ENCODE measurements around the gene DIPK1C. TPM values are rescaled to one million over a fixed set of nuclear protein-coding genes. Genes with fewer than 3 reads are reported as not detected.

The DIPK1C gene
- total RNA-seq, 1 experiment from 2014 or later, result 0.26 TPM

DNA sequence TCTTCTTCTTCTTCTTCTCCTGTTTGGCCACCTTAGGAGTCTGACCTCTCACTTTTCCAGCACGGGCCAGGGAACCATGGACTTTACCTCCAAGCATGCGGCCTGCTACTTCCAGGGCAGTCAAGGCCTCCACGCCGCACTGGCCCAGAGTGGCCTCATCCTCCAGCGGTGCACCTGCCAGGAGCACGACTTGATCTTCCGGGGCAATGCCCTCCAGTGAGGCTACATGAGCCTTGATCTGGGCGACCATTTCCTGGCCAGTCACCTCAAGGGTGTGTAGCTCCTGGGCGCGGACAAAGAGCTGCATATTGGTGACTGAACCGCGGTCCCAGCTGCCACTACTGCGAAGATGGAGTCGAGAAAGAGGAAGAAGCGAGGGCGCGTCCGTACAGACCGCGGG is 67.1 kb downstream of the DIPK1C start:
- BruUV-seq (replicated peaks), result no TSS peak
- Histone ChIP-seq H3K27ac (ENCODE audit: low read length) (no peak overlapping the region), H3K4me1 (ENCODE audit: control insufficient read depth, insufficient read depth, low read length) (no peaks in the 10 kb centered on the region), H3K4me3 (ENCODE audit: low read depth in 2 of 2, low read length in 2 of 2) (no peak overlapping the region), H3K27me3 (ENCODE audit: control insufficient read depth, insufficient read depth, low read length) (peaks cover 25% of the 10 kb centered on the region), H3K9me3 (ENCODE audit: control insufficient read depth, insufficient read depth, low read depth, low read length) (no peaks in the 10 kb centered on the region), H3K36me3 (ENCODE audit: control insufficient read depth, insufficient read depth, low read length) (no peaks in the 10 kb centered on the region)
- intact Hi-C loops (cut with micrococcal nuclease; ENCODE audit: unreplicated experiment), result no loop called here
- in situ Hi-C loops (cut with HindIII; ENCODE audit: low pct_unique_long_range_greater_than_20kb, low sequenced_read_pairs), result no loop called here
- TF ChIP-seq POLR2AphosphoS5 (IDR thresholded peaks at IDR 0.05; ENCODE audit: low read depth, low read length) (no peak), SIN3A (IDR thresholded peaks at IDR 0.05; ENCODE audit: borderline replicate concordance, insufficient read depth, low read depth, low read length) (no peak)
- TF ChIP-seq, protein P1, sequence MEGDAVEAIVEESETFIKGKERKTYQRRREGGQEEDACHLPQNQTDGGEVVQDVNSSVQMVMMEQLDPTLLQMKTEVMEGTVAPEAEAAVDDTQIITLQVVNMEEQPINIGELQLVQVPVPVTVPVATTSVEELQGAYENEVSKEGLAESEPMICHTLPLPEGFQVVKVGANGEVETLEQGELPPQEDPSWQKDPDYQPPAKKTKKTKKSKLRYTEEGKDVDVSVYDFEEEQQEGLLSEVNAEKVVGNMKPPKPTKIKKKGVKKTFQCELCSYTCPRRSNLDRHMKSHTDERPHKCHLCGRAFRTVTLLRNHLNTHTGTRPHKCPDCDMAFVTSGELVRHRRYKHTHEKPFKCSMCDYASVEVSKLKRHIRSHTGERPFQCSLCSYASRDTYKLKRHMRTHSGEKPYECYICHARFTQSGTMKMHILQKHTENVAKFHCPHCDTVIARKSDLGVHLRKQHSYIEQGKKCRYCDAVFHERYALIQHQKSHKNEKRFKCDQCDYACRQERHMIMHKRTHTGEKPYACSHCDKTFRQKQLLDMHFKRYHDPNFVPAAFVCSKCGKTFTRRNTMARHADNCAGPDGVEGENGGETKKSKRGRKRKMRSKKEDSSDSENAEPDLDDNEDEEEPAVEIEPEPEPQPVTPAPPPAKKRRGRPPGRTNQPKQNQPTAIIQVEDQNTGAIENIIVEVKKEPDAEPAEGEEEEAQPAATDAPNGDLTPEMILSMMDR (IDR thresholded peaks at IDR 0.05), result no peak
- ATAC-seq (no peak), DNase-seq (ENCODE audit: low read depth, low spot score) (no peak)
- ChIA-PET POLR2A (no interaction called here), CTCF (no interaction called here)

DNA sequence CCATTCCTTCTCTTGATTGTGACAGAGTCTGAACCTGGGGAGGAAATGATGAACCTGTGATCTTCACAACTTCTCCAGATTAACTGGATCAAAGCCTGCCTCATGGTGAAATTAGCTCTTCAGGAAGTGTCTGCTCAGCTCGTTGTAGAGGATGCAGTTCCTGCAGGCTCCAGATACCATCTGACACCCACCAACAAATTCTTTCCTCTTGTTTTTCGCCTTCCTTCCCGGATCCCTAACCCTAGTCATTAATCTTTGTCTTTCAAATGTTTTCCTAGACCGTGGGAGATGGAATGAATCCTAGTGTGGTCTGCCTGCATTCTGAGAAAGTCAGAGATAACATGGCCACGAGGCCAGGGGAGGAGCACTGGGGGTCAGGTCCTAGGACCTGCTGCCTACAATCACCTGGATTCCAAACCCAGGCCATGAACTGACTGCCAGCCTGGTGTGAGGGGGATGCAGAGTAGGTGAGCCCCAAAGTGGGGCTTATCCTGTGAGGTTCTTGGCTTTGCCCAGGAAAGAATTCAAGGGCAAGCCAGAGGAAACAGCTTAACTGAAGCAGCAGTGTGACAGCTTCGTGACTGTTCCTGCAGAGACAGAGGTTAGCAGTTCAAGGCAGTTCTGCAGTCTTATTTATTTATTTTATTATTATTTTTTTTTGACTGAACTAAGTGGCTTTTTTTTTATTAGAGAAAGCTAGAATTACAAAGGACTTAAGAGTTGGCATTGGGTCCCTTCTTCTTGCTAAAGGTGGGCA is 67.8 kb downstream of the DIPK1C start:
- ChIA-PET CTCF (no interaction called here), POLR2A (no interaction called here)
- DNase-seq (ENCODE audit: low read depth, low spot score), result no peak
- BruUV-seq (replicated peaks), result no TSS peak
- no peak for ATAC-seq
- no peaks in the 10 kb centered on the region for H3K9me3 ChIP-seq (ENCODE audit: control insufficient read depth, insufficient read depth, low read depth, low read length)
- no peak for TF ChIP-seq POLR2AphosphoS5 (IDR thresholded peaks at IDR 0.05; ENCODE audit: low read depth, low read length)
- TF ChIP-seq, protein P2, sequence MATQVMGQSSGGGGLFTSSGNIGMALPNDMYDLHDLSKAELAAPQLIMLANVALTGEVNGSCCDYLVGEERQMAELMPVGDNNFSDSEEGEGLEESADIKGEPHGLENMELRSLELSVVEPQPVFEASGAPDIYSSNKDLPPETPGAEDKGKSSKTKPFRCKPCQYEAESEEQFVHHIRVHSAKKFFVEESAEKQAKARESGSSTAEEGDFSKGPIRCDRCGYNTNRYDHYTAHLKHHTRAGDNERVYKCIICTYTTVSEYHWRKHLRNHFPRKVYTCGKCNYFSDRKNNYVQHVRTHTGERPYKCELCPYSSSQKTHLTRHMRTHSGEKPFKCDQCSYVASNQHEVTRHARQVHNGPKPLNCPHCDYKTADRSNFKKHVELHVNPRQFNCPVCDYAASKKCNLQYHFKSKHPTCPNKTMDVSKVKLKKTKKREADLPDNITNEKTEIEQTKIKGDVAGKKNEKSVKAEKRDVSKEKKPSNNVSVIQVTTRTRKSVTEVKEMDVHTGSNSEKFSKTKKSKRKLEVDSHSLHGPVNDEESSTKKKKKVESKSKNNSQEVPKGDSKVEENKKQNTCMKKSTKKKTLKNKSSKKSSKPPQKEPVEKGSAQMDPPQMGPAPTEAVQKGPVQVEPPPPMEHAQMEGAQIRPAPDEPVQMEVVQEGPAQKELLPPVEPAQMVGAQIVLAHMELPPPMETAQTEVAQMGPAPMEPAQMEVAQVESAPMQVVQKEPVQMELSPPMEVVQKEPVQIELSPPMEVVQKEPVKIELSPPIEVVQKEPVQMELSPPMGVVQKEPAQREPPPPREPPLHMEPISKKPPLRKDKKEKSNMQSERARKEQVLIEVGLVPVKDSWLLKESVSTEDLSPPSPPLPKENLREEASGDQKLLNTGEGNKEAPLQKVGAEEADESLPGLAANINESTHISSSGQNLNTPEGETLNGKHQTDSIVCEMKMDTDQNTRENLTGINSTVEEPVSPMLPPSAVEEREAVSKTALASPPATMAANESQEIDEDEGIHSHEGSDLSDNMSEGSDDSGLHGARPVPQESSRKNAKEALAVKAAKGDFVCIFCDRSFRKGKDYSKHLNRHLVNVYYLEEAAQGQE (IDR thresholded peaks at IDR 0.05; ENCODE audit: insufficient read depth in 1 of 2, low read depth in 2 of 2, low read length in 1 of 2), result no peak
- no peak for TF ChIP-seq SIN3A (IDR thresholded peaks at IDR 0.05; ENCODE audit: borderline replicate concordance, insufficient read depth, low read depth, low read length)
- TF ChIP-seq, protein P1 (IDR thresholded peaks at IDR 0.05), result no peak
- no peak for TF ChIP-seq TCF7L2 (IDR thresholded peaks at IDR 0.05; ENCODE audit: low read depth, low read length)
- H3K27ac ChIP-seq (ENCODE audit: low read length), result no peak overlapping the region
- H3K4me1 ChIP-seq (ENCODE audit: control insufficient read depth, insufficient read depth, low read length), result no peaks in the 10 kb centered on the region
- intact Hi-C loops (cut with micrococcal nuclease; ENCODE audit: unreplicated experiment), result no loop called here
- in situ Hi-C loops (cut with HindIII; ENCODE audit: low pct_unique_long_range_greater_than_20kb, low sequenced_read_pairs), result no loop called here
- H3K36me3 ChIP-seq (ENCODE audit: control insufficient read depth, insufficient read depth, low read length), result no peaks in the 10 kb centered on the region
- H3K4me3 ChIP-seq (ENCODE audit: low read depth in 2 of 2, low read length in 2 of 2), result no peak overlapping the region
- H3K27me3 ChIP-seq (ENCODE audit: control insufficient read depth, insufficient read depth, low read length), result peaks cover 25% of the 10 kb centered on the region

Measured in Panc1 (cell line).